Measurements from ENCODE around the gene LUM. TPM values are rescaled to one million over a fixed set of nuclear protein-coding genes. Genes with fewer than 3 reads are reported as not detected.

LUM gene
- total and polyA plus RNA-seq, 2 donors (not counting 3 experiments of a cell fraction or from before 2014, with no cell fraction given), result 0.29 to 1.9 TPM

- CTCF ChIA-PET, result no interaction called here
- Histone ChIP-seq H3K36me3 (ENCODE audit: control insufficient read depth in 2 of 2, extremely low read depth in 1 of 2, insufficient read depth in 2 of 2, low read length in 2 of 2) (no peaks in the 10 kb centered on the region), H3K27me3 (ENCODE audit: control insufficient read depth in 2 of 2, insufficient read depth in 2 of 2, low read length in 2 of 2) (no peaks in the 10 kb centered on the region), H3K9me3 (replicated peaks; ENCODE audit: control insufficient read depth, insufficient read depth, low read length) (no peaks in the 10 kb centered on the region), H3K4me2 (ENCODE audit: insufficient read depth, low read length) (no peak overlapping the region), H3K9ac (replicated peaks; ENCODE audit: extremely low read depth, insufficient read depth, low read length) (no peak overlapping the region), H4K20me1 (replicated peaks; ENCODE audit: control insufficient read depth, extremely low read depth, insufficient read depth, low read length) (no peaks in the 10 kb centered on the region), H3K4me3 (replicated peaks in 1 of 3; ENCODE audit: insufficient read depth in 1 of 3, low read depth in 1 of 3, low read length in 3 of 3) (no peak overlapping the region), H3K9me1 (replicated peaks; ENCODE audit: control insufficient read depth, extremely low read depth, insufficient read depth, low read length) (no peaks in the 10 kb centered on the region), H3K4me1 (ENCODE audit: control insufficient read depth, extremely low read depth, insufficient read depth, low read length) (no peaks in the 10 kb centered on the region), H2AFZ (ENCODE audit: low read depth, low read length) (no peak overlapping the region), H3K27ac (ENCODE audit: insufficient read depth, low read depth, low read length) (no peak overlapping the region), H3K79me2 (ENCODE audit: control insufficient read depth, insufficient read depth, low read length) (no peaks in the 10 kb centered on the region)
- DNase-seq (ENCODE audit: low read depth, low spot score), result no peak
- dilution Hi-C loops (cut with MboI; ENCODE audit: extremely low pct_ligation_motif_present, low sequenced_read_pairs) (no loop called here), intact Hi-C loops (cut with micrococcal nuclease) (no loop called here)
- POLR2A ChIA-PET, result no interaction called here
- no TSS peak for BruUV-seq (replicated peaks)
- FAIRE-seq, result no peak
- TF ChIP-seq JUN (IDR thresholded peaks at IDR 0.05; ENCODE audit: borderline replicate concordance, insufficient read depth, insufficient read length, low read depth) (no peak), EZH2 (IDR thresholded peaks at IDR 0.05; ENCODE audit: borderline replicate concordance, low read depth, low read length, severe bottlenecking) (no peak), MAX (IDR thresholded peaks at IDR 0.05; ENCODE audit: insufficient read depth, insufficient read length) (no peak), MYC (IDR thresholded peaks at IDR 0.05; ENCODE audit: low read depth, low read length) (no peak), GATA2 (IDR thresholded peaks at IDR 0.05; ENCODE audit: insufficient read depth, insufficient read length, low read depth, low read length) (no peak), FOS (IDR thresholded peaks at IDR 0.05; ENCODE audit: borderline replicate concordance, insufficient read depth, low read length) (no peak)
- TF ChIP-seq, protein P1, sequence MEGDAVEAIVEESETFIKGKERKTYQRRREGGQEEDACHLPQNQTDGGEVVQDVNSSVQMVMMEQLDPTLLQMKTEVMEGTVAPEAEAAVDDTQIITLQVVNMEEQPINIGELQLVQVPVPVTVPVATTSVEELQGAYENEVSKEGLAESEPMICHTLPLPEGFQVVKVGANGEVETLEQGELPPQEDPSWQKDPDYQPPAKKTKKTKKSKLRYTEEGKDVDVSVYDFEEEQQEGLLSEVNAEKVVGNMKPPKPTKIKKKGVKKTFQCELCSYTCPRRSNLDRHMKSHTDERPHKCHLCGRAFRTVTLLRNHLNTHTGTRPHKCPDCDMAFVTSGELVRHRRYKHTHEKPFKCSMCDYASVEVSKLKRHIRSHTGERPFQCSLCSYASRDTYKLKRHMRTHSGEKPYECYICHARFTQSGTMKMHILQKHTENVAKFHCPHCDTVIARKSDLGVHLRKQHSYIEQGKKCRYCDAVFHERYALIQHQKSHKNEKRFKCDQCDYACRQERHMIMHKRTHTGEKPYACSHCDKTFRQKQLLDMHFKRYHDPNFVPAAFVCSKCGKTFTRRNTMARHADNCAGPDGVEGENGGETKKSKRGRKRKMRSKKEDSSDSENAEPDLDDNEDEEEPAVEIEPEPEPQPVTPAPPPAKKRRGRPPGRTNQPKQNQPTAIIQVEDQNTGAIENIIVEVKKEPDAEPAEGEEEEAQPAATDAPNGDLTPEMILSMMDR (IDR thresholded peaks at IDR 0.05; ENCODE audit: extremely low read depth in 1 of 2, insufficient read depth in 1 of 2, low read depth in 1 of 2, low read length in 2 of 2), result no peak
Observed at GRCh38 chr12:91074154-91074709, 37.1 kb downstream of the LUM start.

Measured in endothelial cell of umbilical vein (primary cell).